Measurements from ENCODE around the gene PTPN2.
A peak's percentile ranks its signal among the peaks of the same experiment; 100 is the strongest.
"Not testable (repeated sequence)": the region's sequence is repeated elsewhere in the genome, so short reads cannot be mapped to it uniquely, and the experiment has no call there.

The PTPN2 gene

DNA sequence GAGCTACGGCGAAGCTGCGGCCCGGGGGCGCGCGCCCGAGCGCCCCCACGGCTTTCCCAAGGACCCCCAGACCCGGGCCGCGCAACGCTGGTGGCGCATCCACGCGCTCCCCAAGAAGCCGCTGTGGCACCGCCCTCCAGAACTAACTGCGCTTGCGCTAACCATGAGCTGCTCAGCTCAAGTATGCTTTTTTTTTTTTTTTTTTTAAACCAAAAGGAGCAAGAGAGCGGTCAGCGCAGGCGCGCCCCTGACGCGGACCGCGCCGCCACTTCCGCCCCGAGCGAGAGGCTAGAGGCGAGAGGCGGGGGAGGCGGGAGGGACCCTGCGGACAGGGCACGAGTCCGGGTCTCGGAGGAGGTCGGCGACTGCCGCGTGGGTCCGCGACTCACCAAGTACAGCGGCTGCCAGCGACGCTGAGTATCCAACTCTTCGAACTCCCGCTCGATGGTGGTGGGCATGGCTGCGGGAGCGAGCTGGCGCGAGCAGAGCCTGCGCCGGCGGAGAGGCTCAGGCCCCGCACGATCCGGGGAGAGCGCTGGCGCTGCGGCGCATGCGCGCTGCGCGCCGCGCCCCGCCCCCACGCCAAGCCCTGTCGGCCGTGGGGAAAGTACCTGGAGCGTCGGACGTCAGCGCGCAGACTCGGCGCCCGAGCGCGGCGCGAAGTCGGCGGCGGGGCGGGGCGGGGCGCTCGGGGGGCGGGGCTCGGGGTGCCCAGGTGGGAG lies at the start of gene PTPN2:
Gene PTPN2, minus strand, starts transcription at position 554 of the 722 bp plus-strand sequence. Its CDS starts 96 bp downstream, at position 458.
- DNase-seq = peak; percentile 68

- DNase-seq = no peak
Observed at GRCh38 chr18:12933327-12933726, 49.3 kb upstream of the PTPN2 start.

DNA sequence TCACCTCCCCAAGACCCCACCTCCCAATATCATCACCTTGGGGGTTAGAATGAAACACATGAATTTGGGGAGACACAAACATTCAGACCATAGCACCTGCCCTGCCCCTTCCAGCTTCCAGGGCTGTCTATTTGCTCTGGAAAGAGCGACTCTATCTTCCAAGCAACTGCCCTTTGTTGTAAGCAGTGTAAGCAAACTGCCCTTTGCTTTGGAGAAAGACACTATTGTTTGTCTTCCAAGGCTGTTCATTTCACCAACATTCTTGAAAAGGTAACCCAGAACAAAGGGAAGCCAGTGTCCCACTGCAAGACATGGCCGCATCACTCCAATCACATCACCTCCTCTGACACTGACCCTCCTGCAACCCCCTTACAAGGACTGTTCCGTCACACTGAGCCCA lies 46.9 kb upstream of the PTPN2 start:
- DNase-seq = no peak

- no peak for DNase-seq
Observed at GRCh38 chr18:12930376-12930775, 46.3 kb upstream of the PTPN2 start.

DNA sequence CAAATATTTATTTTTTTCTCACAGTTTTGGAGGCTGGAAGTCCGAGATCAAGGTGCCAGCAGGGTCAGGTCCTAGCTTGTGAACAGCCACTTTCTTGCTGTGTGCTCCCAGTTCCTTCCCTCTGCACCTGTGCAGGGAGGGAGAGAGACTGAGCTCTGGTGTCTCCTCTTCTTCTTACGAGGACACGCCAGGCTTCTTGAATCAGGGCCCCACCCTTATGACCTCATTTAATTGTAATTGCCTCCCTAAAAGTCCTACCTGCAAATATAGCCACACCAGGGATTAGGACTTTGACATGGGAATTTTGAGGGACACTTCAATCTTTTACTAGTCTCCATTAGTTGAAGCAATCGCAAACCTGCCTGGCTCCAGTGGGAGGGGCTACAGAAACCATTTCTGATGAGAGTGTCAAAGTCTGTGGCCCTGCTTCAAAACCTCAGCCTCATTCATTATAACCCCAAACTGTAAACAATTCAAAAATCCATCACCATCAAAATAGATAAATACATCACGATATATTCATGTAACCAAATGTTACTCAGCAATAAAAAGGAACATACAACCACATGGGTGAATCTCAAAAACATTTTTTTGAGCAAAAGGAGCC lies 45.5 kb upstream of the PTPN2 start:
- no peak for DNase-seq

- DNase-seq = no peak
Observed at GRCh38 chr18:12928641-12929040, 44.6 kb upstream of the PTPN2 start.

DNA sequence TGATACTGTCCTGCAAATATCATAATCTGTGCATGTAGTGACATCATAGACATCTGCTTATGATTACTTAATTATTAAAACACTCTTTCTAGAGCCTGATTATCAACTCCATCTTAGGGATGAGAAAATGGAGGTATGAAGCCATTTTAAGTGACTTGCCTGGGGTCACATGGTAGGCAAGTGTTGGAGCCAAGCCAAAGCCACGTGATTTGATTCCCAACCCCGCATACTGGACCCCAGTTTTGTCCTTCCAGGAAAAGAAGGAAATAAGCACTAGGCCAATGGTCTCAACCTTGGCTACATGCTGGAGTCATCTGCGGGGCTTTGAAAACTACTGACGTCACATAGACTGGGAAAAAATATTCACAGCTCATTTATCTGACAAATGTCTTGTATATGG lies 44.2 kb upstream of the PTPN2 start:
- DNase-seq = no peak

- DNase-seq = no peak
Observed at GRCh38 chr18:12924616-12925015, 40.6 kb upstream of the PTPN2 start.

DNA sequence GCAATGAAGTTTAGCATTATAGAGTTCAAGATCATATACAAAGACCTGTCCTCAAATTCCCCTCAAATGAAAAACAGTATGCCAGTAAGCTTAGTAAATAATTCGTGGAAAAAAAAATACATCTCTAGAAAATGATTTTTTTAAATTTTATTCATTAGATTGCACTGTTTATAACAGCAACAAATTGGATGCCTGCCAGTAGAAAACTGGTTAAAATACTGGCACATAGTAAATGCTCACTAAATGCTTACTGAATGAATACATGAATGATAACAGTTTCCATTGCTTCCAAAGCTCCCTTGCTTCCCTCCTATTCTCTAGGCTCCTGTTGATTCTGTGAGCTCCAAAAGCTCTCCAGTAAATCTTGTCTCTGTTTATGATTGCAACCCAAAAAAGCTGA lies 38.2 kb upstream of the PTPN2 start:
- no peak for DNase-seq

GRCh38 chr18:12921178-12921577 lies 37.1 kb upstream of the PTPN2 start:
- DNase-seq = no peak

GRCh38 chr18:12911929-12912703 lies 28.1 kb upstream of the PTPN2 start:
- no peak for DNase-seq

DNA sequence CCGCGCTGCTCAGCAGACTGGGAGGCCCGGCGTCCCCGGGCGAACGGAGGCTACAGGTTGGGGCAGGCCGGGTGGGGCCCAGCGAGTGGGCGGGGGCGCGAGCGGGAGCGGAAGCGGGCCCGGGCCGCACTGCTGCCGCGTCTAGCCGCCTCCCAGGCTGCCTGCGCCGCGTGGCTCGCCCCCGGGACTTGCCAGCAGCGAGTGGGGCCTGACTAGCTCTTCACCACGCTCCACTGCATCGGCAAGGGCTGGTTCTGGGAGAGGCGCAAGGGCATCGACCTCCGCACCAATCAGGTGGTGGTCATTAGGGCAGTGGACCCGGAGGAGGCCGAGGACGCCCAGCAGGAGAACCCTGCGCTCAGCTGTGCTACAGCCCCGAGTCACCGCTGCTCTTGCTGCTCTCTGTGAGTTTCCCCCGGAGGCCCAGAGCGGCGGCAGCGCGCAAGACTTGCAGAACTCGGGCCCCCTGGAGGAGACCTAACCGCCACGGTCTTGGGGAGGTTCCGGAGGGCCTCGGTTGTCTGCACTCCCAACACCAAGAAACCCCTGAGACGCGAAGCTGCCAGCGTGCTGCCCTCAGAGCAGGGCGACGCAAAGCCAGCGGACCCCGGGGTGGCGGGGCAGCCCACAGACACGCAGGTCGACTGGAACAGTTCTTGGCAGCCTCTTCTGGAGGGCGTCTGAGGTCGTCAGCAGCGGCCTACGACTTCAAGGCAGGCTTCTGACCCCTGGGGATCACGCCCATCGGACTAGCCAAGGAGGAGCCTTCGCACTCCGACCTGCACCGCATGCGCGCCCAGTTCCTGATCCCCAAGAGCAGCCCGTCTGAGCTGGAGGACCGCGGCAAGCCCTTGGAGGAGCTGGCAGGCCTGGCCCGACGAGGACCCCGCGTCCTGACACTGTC lies 27.2 kb upstream of the PTPN2 start:
- no peak for DNase-seq

GRCh38 chr18:12908706-12909105 lies 24.7 kb upstream of the PTPN2 start:
- DNase-seq = no peak

GRCh38 chr18:12907258-12907925 lies 23.4 kb upstream of the PTPN2 start:
- no peak for DNase-seq

DNA sequence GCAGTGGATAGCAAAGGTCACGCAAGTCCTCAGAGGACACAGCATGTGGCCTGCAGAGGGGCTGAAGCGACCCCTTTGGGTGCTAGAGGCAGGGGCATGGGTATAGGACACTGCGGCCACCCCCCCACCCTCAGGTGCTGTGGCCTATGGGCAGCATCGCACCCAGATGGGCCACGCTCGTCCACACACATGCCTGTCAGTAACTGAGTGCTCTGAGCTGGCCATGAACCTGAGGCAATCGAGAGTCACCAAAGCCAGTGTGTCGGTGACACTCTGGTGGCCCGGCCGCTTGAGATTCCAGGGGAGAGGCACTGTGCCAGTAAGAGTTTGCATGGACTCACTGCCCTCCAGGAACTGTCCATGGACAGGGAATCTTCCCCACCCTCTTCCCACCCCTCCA lies 22.7 kb upstream of the PTPN2 start:
- DNase-seq = no peak

DNA sequence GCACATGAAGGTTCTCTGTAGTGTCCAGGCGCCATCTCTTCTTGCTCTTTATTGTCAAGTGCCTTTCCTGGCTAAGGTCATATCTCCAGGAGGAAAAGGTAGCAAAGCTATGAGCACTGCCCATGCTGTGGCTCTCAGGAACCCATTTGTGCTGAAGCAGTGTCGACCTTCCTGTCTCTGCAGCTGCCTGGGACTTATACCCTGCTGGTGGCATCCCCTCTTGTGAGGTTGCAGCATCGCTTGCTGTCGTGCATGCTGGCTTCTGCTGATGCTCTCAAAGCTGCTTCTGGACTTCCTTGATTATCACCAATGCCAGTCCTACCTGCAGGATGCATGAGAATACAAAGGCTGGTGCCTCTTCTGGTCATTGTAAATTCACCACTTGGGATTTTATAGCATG lies 22.1 kb upstream of the PTPN2 start:
- DNase-seq = no peak

- DNase-seq = no peak
Observed at GRCh38 chr18:12904012-12904516, 20.0 kb upstream of the PTPN2 start.

GRCh38 chr18:12901208-12901607 lies 17.2 kb upstream of the PTPN2 start:
- DNase-seq = not testable (repeated sequence)

DNA sequence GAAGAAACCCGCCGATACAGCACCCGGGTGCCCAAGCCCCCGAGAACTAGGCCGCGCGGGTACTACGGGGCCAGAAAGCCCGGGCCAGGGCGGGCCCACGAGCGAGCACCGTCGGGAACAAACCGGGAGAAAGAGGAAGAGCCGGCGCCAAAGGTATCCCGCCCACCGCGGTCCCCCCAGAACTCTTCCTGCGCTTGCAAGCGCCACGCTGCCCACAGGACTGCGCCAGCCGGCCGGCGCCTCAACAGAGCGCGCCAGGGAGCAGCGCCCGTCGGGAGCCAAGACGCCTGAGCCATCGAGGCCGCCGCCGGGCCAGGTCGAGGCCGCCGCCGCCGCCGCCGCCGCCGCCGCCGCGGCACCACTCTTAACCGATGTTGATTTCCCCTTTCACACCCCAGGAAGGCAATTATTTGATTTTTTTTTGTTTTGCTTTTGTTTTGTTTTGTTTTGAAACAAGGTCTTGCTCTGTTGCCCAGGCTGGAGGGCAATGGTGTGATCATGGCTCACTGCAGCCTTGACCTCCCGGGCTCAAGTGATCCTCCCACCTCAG lies 12.8 kb upstream of the PTPN2 start:
- DNase-seq = not testable (repeated sequence)

DNA sequence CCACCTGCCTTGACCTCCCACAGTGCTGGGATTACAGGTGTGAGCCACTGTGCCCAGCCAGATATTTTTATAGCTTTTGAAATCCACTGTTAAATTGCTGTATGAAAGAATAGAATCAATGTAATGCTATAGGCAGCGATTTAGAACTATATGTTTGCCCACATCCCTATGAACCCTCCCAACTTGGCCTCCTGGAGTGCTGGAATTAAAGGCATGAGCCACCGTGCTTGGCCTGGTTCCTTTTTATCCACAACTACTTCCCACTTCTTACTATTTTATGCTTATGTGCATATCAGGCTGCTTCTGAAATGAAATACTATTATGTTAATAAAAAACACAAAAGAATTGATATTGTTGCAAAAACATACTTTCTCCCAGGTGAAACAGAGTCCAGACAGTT lies 11.6 kb upstream of the PTPN2 start:
- no peak for DNase-seq

GRCh38 chr18:12895014-12895413 lies 11.0 kb upstream of the PTPN2 start:
- no peak for DNase-seq

GRCh38 chr18:12891561-12891960 lies 7.5 kb upstream of the PTPN2 start:
- DNase-seq = no peak

Measured in NCI-H1436 treated with DMSO at 0.1 percent for 48 hours (cell line).